HepG2 (cell line): ENCODE measurements around the gene ETFB. TPM values are rescaled to one million over a fixed set of nuclear protein-coding genes. Genes with fewer than 3 reads are reported as not detected.

Experiments used
- AKAP8 ChIP-seq: sonication (generic); formaldehyde crosslinking; IDR thresholded peaks from 2 replicates; pipeline ENCODE4 v1.5.1; 2020; ENCODE audit warnings: mild to moderate bottlenecking, missing genetic modification reagents
- ATAD3A ChIP-seq: sonication (generic); formaldehyde crosslinking; IDR thresholded peaks from 2 replicates; pipeline ENCODE4 v1.4.0; 2020; ENCODE audit warnings: missing genetic modification reagents
- BRD4 ChIP-seq: sonication (generic); formaldehyde crosslinking; IDR thresholded peaks from 2 replicates; pipeline ENCODE4 v1.4.0; 2020; ENCODE audit warnings: missing genetic modification reagents
- CENPX ChIP-seq: sonication (generic); formaldehyde crosslinking; IDR thresholded peaks from 2 replicates; pipeline ENCODE4 v1.9.0; 2021; ENCODE audit warnings: mild to moderate bottlenecking, missing genetic modification reagents, moderate library complexity
- ETV6 ChIP-seq: sonication (generic); formaldehyde crosslinking; conservative IDR thresholded peaks from 2 replicates; pipeline ENCODE4 v1.4.0; 2020; ENCODE audit warnings: missing genetic modification reagents
- FOXC1 ChIP-seq: sonication (generic); formaldehyde crosslinking; IDR thresholded peaks from 2 replicates; pipeline ENCODE4 v1.8.0; 2022; ENCODE audit warnings: mild to moderate bottlenecking, missing genetic modification reagents, borderline replicate concordance
- GPN1 ChIP-seq: sonication (generic); formaldehyde crosslinking; IDR thresholded peaks from 2 replicates; pipeline ENCODE4 v1.5.1; 2020; ENCODE audit warnings: missing genetic modification reagents, borderline replicate concordance
- GTF2F1 ChIP-seq: fragments of 150-350 bp; IDR thresholded peaks from 2 replicates; pipeline ENCODE4 v1.6.1; 2014; ENCODE audit warnings: low read length
- IKZF1 ChIP-seq: fragments of 450-650 bp; IDR thresholded peaks from 2 replicates; pipeline ENCODE4 v1.7.1; 2016
- KAT8 ChIP-seq: IDR thresholded peaks from 2 replicates; pipeline ENCODE4 v1.6.1; 2016; ENCODE audit warnings: missing genetic modification reagents, missing compliant biosample characterization
- MAF1 ChIP-seq: sonication (generic); formaldehyde crosslinking; IDR thresholded peaks from 2 replicates; pipeline ENCODE4 v1.5.0; 2020; ENCODE audit warnings: missing genetic modification reagents, borderline replicate concordance
- MED1 ChIP-seq: sonication (generic); formaldehyde crosslinking; IDR thresholded peaks from 2 replicates; pipeline ENCODE4 v1.4.0; 2020; ENCODE audit warnings: missing genetic modification reagents
- NFYC ChIP-seq: IDR thresholded peaks from 2 replicates; pipeline ENCODE4 v1.6.1; 2016; ENCODE audit warnings: missing genetic modification reagents, missing compliant biosample characterization
- PAF1 ChIP-seq: IDR thresholded peaks from 2 replicates; pipeline ENCODE4 v1.6.1; 2016; ENCODE audit warnings: missing genetic modification reagents, missing compliant biosample characterization
- PRPF4 ChIP-seq: fragments of 200-400 bp; formaldehyde crosslinking; IDR thresholded peaks from 2 replicates; pipeline ENCODE4 v1.6.1; 2016; ENCODE audit warnings: low read length, low read depth; ENCODE audit not compliant: poor library complexity, severe bottlenecking
- RFX3 ChIP-seq: IDR thresholded peaks from 2 replicates; pipeline ENCODE4 v1.6.1; 2016; ENCODE audit warnings: missing biosample characterization, missing genetic modification reagents
- RFXAP ChIP-seq: sonication (generic); formaldehyde crosslinking; IDR thresholded peaks from 2 replicates; pipeline ENCODE4 v1.4.0; 2020; ENCODE audit warnings: missing genetic modification reagents, borderline replicate concordance
- RNF2 ChIP-seq: fragments of 450-650 bp; conservative IDR thresholded peaks from 2 replicates; pipeline ENCODE4 v1.6.1; 2016; ENCODE audit warnings: low read depth
- TRIM22 ChIP-seq: fragments of 450-650 bp; IDR thresholded peaks from 2 replicates; pipeline ENCODE4 v1.6.1; 2017
- ZNF282 ChIP-seq: fragments of 450-650 bp; IDR thresholded peaks from 2 replicates; pipeline ENCODE4 v1.6.1; 2018; ENCODE audit not compliant: partially characterized antibody
- ZNF44 ChIP-seq: sonication (generic); formaldehyde crosslinking; IDR thresholded peaks from 2 replicates; pipeline ENCODE4 v1.5.1; 2020; ENCODE audit warnings: mild to moderate bottlenecking, missing genetic modification reagents
- ZNF557 ChIP-seq: sonication (generic); formaldehyde crosslinking; IDR thresholded peaks from 2 replicates; pipeline ENCODE4 v1.4.0; 2020; ENCODE audit warnings: missing genetic modification reagents
- ZNF776 ChIP-seq: sonication (generic); formaldehyde crosslinking; IDR thresholded peaks from 2 replicates; pipeline ENCODE4 v1.4.0; 2020; ENCODE audit warnings: mild to moderate bottlenecking, missing genetic modification reagents
- ZNF792 ChIP-seq: IDR thresholded peaks from 2 replicates; pipeline ENCODE4 v1.6.1; 2016
- ZNF841 ChIP-seq: sonication (generic); formaldehyde crosslinking; IDR thresholded peaks from 2 replicates; pipeline ENCODE4 v1.8.1; 2023; ENCODE audit warnings: missing genetic modification reagents, borderline replicate concordance
- ZUFSP ChIP-seq: sonication (generic); formaldehyde crosslinking; IDR thresholded peaks from 2 replicates; pipeline ENCODE4 v1.9.0; 2021; ENCODE audit warnings: missing genetic modification reagents, mild to moderate bottlenecking, borderline replicate concordance
- ZZZ3 ChIP-seq: sonication (generic); formaldehyde crosslinking; IDR thresholded peaks from 2 replicates; pipeline ENCODE4 v1.4.0; 2020; ENCODE audit warnings: missing genetic modification reagents, mild to moderate bottlenecking, borderline replicate concordance
- polyA plus RNA-seq, 8 experiments: library from polyadenylated mRNA; depleted of rRNA in 3 of 8; stranded (reverse) in 7 of 8; unstranded in 1 of 8; fragments of >200 nt; fragmentation: Illumina TruSeq in 4 of 8; extraction: Trizol in 4 of 8; gene quantifications; 2 replicates each; pipeline versions ENCODE4 v1.2.1 to v1.2.3, GENCODE V29; 2011 to 2016; ENCODE audit warnings: low read depth in 4 of 8, missing spikeins in 1 of 8, mixed read lengths in 1 of 8; ENCODE audit not compliant: insufficient read depth in 1 of 8
- total RNA-seq, 5 experiments: library from RNA; depleted of rRNA; stranded (reverse); fragments of >200 nt; fragmentation: Illumina TruSeq; extraction: Trizol; gene quantifications; 2 replicates each; pipeline ENCODE4 v1.2.3, GENCODE V29; 2016; ENCODE audit warnings: low read depth in 1 of 5
- TF ChIP-seq, protein P1 (sequence below): IDR thresholded peaks from 2 replicates; pipeline ENCODE4 v1.6.1; 2016; ENCODE audit warnings: mild to moderate bottlenecking

Gene ETFB
- total and polyA plus RNA-seq, 2 of the 13 experiments (the other 11 are each of a cell fraction or from before 2014, with no cell fraction given): 678 to 1,314 TPM

DNA sequence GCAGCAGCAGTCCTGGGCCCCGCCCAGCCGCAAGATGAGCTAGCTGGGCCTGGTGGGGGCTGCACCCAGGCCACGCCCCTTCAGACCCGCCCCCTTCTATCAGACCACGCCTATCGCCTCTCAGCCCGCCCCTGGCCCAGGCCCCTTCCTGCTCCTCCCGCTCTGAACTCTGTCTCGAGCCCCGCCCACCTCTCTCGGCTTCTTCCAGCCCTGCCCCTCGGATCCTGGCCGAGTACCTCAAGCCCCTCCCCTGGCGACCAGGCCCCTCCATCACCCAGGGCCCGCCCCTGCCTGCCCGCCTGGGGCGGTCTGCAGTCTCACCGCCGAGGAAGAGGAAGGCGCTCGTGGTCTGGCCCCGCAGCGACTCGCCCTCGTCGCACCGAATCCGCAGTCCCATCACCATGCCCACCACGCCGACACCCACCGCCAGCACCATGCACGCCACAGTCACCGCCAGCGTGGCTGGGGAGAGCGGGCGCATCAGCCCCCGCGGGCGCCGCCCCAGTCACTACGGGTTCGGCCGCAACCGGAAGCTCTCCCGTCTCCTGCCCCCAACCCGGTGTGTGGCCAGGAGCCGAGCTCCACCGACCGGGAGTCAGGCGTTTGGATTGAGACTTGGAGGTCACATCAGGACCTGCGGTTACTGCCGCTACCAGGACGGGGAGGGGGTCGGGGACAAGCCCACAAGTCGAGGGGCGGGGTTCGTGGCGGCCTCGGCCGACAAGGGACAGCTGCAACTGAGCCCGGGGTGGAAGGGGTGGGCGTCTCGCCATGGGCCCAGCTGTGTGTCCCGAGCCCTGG is 1.6 kb upstream of the ETFB start (continued):
- TF ChIP-seq ZUFSP (CRISPR knock-in tag): no peak
- TF ChIP-seq IKZF1: no peak
- TF ChIP-seq NFYC (CRISPR knock-in tag): peak; percentile 36; the same call in 1 of the 2 replicates
- peak; percentile 58 for TF ChIP-seq ZNF792
- TF ChIP-seq PAF1: no peak
- TF ChIP-seq ZNF557 (CRISPR knock-in tag): no peak
- no peak for TF ChIP-seq PRPF4
- peak; percentile 51; the same call in 1 of the 2 replicates for TF ChIP-seq RNF2
- TF ChIP-seq ZNF282: no peak
- peak; percentile 67 for TF ChIP-seq MED1
- TF ChIP-seq ZNF776: peak; percentile 77; the same call in 1 of the 2 replicates
- TF ChIP-seq ETV6: no peak
- peak; percentile 51; the same call in 1 of the 2 replicates for TF ChIP-seq KAT8
- TF ChIP-seq, protein P1, sequence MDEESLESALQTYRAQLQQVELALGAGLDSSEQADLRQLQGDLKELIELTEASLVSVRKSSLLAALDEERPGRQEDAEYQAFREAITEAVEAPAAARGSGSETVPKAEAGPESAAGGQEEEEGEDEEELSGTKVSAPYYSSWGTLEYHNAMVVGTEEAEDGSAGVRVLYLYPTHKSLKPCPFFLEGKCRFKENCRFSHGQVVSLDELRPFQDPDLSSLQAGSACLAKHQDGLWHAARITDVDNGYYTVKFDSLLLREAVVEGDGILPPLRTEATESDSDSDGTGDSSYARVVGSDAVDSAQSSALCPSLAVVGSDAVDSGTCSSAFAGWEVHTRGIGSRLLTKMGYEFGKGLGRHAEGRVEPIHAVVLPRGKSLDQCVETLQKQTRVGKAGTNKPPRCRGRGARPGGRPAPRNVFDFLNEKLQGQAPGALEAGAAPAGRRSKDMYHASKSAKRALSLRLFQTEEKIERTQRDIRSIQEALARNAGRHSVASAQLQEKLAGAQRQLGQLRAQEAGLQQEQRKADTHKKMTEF (CRISPR knock-in tag): peak; percentile 77
- TF ChIP-seq MAF1: peak; percentile 66; the same call in 1 of the 2 replicates
- TF ChIP-seq CENPX (CRISPR knock-in tag): no peak
- TF ChIP-seq RFX3 (CRISPR knock-in tag): no peak
- no peak for TF ChIP-seq GTF2F1
- TF ChIP-seq AKAP8: no peak
- TF ChIP-seq ATAD3A (CRISPR knock-in tag): no peak
- no peak for TF ChIP-seq TRIM22
- TF ChIP-seq ZZZ3 (CRISPR knock-in tag): 0 out of 2 replicates have a peak, but pooled peaks have one; percentile 47
- no peak for TF ChIP-seq RFXAP (CRISPR knock-in tag)
- 0 out of 2 replicates have a peak, but pooled peaks have one; percentile 25 for TF ChIP-seq ZNF841
- 0 out of 2 replicates have a peak, but pooled peaks have one; percentile 36 for TF ChIP-seq GPN1 (CRISPR knock-in tag)
- TF ChIP-seq FOXC1: 0 out of 2 replicates have a peak, but pooled peaks have one; percentile 8
- TF ChIP-seq ZNF44: no peak
- TF ChIP-seq BRD4: no peak; the same call in 1 of the 2 replicates
